ENCODE measurements around the gene RDH11. TPM values are rescaled to one million over a fixed set of nuclear protein-coding genes. Genes with fewer than 3 reads are reported as not detected.

RDH11 gene
- total and polyA plus RNA-seq, 2 experiments from 2014 or later = 95.2 to 139 TPM

DNA sequence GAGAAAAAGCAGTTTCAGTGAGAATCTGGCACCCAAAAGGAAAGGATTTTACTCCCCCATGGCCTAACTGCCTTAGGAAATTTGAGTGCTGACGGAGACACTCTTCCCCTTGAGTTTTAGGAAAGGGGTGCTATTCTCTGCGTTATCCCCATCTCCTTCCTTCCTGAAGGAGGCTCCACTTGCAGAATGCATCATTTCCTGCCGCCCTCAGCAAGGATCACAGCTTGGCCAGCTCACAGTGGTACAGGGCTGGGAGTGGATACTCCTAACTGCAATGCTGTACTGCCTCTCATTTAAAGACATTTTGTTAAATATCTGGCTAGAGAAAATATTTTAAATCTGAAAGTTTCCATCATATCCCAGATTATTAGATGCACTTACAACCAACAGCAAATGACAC, 39.1 kb upstream of the RDH11 start:
- Mint-ChIP-seq H3K9me3 (no peaks in the 10 kb centered on the region), H3K4me1 (peaks cover 17% of the 10 kb centered on the region), H3K36me3 (ENCODE audit: low read depth) (no peaks in the 10 kb centered on the region), H3K27me3 (ENCODE audit: insufficient read depth, low read depth, poor library complexity) (peaks cover 3% of the 10 kb centered on the region), H3K27ac (peak overlapping the region; percentile 22; the same call in 1 of the 2 replicates), H3K4me3 (no peak overlapping the region)
- Histone ChIP-seq H3K27me3 (ENCODE audit: insufficient read depth) (no peaks in the 10 kb centered on the region), H3K27ac (ENCODE audit: low read depth) (0 out of 2 replicates have a peak overlapping the region, but pooled peaks have one; percentile 22), H3K36me3 (ENCODE audit: insufficient read depth) (no peaks in the 10 kb centered on the region), H3K4me1 (ENCODE audit: insufficient read depth) (peaks cover 8% of the 10 kb centered on the region), H3F3A (replicated peaks; ENCODE audit: low read depth) (no peaks in the 10 kb centered on the region), H2AFZ (peak overlapping the region; percentile 40; the same call in 1 of the 2 replicates), H3K9me2 (ENCODE audit: insufficient read depth) (no peaks in the 10 kb centered on the region), H4K20me1 (replicated peaks; ENCODE audit: insufficient read depth) (no peaks in the 10 kb centered on the region), H3K79me2 (replicated peaks; ENCODE audit: insufficient read depth) (no peaks in the 10 kb centered on the region), H3K4me3 (no peak overlapping the region), H3K4me2 (no peak overlapping the region)
- ATAC-seq (peak; percentile 96), DNase-seq (ENCODE audit: low spot score) (peak; percentile 63)
- TF ChIP-seq CREB1 (CRISPR knock-in tag; IDR thresholded peaks at IDR 0.05; ENCODE audit: low read depth) (0 out of 2 replicates have a peak, but pooled peaks have one; percentile 18), JUNB (IDR thresholded peaks at IDR 0.05; ENCODE audit: unreplicated experiment) (no peak)
- TF ChIP-seq, protein P1, sequence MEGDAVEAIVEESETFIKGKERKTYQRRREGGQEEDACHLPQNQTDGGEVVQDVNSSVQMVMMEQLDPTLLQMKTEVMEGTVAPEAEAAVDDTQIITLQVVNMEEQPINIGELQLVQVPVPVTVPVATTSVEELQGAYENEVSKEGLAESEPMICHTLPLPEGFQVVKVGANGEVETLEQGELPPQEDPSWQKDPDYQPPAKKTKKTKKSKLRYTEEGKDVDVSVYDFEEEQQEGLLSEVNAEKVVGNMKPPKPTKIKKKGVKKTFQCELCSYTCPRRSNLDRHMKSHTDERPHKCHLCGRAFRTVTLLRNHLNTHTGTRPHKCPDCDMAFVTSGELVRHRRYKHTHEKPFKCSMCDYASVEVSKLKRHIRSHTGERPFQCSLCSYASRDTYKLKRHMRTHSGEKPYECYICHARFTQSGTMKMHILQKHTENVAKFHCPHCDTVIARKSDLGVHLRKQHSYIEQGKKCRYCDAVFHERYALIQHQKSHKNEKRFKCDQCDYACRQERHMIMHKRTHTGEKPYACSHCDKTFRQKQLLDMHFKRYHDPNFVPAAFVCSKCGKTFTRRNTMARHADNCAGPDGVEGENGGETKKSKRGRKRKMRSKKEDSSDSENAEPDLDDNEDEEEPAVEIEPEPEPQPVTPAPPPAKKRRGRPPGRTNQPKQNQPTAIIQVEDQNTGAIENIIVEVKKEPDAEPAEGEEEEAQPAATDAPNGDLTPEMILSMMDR (conservative IDR thresholded peaks at IDR 0.05; ENCODE audit: low read depth in 2 of 2) = peak; percentile 49 to 58

DNA sequence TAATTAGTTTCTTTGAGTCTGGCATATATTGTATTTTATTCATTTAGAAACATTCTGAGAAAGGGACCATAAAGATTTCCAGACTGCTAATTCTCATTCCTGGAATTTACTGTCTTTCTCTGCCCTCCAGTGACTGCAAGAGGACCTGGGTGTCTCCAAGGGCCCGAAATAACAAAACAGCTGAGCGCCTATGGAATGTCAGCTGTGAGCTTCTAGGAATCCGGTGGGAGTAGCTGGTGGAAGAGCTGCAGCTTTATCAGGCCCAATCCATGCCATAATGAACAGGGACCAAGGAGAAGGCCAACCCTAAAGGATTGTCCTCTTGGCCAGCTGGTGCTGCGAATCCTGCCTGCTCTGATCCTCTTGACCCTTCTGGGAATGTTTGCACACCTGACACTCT, 38.1 kb upstream of the RDH11 start:
- ATAC-seq = no peak
- peak; percentile 17 for DNase-seq (ENCODE audit: low spot score)

More for the DNA sequence above, 38.1 kb upstream of the RDH11 start:
- H3K27me3 Mint-ChIP-seq (ENCODE audit: insufficient read depth, low read depth, poor library complexity) = peaks cover 3% of the 10 kb centered on the region
- H3K36me3 Mint-ChIP-seq (ENCODE audit: low read depth) = no peaks in the 10 kb centered on the region
- Histone ChIP-seq H3K4me3 (no peak overlapping the region), H3K36me3 (ENCODE audit: insufficient read depth) (no peaks in the 10 kb centered on the region), H3F3A (replicated peaks; ENCODE audit: low read depth) (no peaks in the 10 kb centered on the region), H4K20me1 (replicated peaks; ENCODE audit: insufficient read depth) (no peaks in the 10 kb centered on the region), H3K4me2 (no peak overlapping the region), H3K27ac (ENCODE audit: low read depth) (no peak overlapping the region), H3K9me2 (ENCODE audit: insufficient read depth) (no peaks in the 10 kb centered on the region), H3K79me2 (replicated peaks; ENCODE audit: insufficient read depth) (no peaks in the 10 kb centered on the region), H2AFZ (no peak overlapping the region), H3K27me3 (ENCODE audit: insufficient read depth) (no peaks in the 10 kb centered on the region), H3K4me1 (ENCODE audit: insufficient read depth) (peaks cover 14% of the 10 kb centered on the region)
- no peak overlapping the region for H3K4me3 Mint-ChIP-seq
- peaks cover 27% of the 10 kb centered on the region for H3K4me1 Mint-ChIP-seq
- TF ChIP-seq, protein P1 (conservative IDR thresholded peaks at IDR 0.05; ENCODE audit: low read depth in 2 of 2) = no peak
- H3K9me3 Mint-ChIP-seq = no peaks in the 10 kb centered on the region
- no peak overlapping the region for H3K27ac Mint-ChIP-seq
